HEK293 (cell line): Measurements from ENCODE around the gene PRMT2.

ENCODE experiments used
- CTCF ChIA-PET: fragments of 350-600 bp; formaldehyde crosslinking; extraction: SDS; loops from one replicate; lab custom pipeline; 2021; ENCODE audit warnings: antibody characterized with exemption; lab: Yijun Ruan, JAX
- POLR2A ChIA-PET: fragments of 300-600 bp; formaldehyde crosslinking; extraction: SDS; loops from one replicate; lab custom pipeline; 2020; ENCODE audit warnings: antibody characterized with exemption, inconsistent platforms; lab: Yijun Ruan, JAX
- H3K27ac ChIP-seq: fragments of 200-500 bp; sonication (Bioruptor generic); 2 replicates; pipeline ENCODE4 v1.5.1; 2014; ENCODE audit warnings: low read depth, low read length, control low read depth, inconsistent platforms; ENCODE audit errors: extremely low read depth
- H3K36me3 ChIP-seq, 2 experiments: fragments of 200-500 bp in 1 of 2; sonication (Bioruptor generic) in 1 of 2; 1 replicate in 1 of 2; 2 replicates in 1 of 2; pipeline ENCODE4 v1.5.1; 2014 to 2017; ENCODE audit warnings: inconsistent platforms in 2 of 2, low read length in 2 of 2; ENCODE audit not compliant: control insufficient read depth in 2 of 2, insufficient read depth in 1 of 2
- H3K4me1 ChIP-seq: fragments of 200-500 bp; sonication (Bioruptor generic); 2 replicates; pipeline ENCODE4 v1.5.1; 2014; ENCODE audit warnings: mild to moderate bottlenecking, low read length, inconsistent platforms; ENCODE audit not compliant: control insufficient read depth, insufficient read depth
- H3K4me3 ChIP-seq: 2 replicates; pipeline ENCODE4 v1.5.1; 2011; ENCODE audit warnings: low read depth, mild to moderate bottlenecking, control low read depth, low read length, moderate library complexity
- H3K9me3 ChIP-seq: fragments of 200-500 bp; sonication (Bioruptor generic); 2 replicates; pipeline ENCODE4 v1.5.1; 2014; ENCODE audit warnings: low read depth, low read length, inconsistent platforms; ENCODE audit not compliant: control insufficient read depth, insufficient read depth
- GLIS1 ChIP-seq: fragments of 450-650 bp; formaldehyde crosslinking; IDR thresholded peaks from 2 replicates; pipeline ENCODE4 v1.5.1; 2016; ENCODE audit warnings: missing biosample characterization, missing genetic modification characterization
- GLIS2 ChIP-seq: fragments of 450-650 bp; formaldehyde crosslinking; IDR thresholded peaks from 2 replicates; pipeline ENCODE4 v1.5.1; 2016; ENCODE audit warnings: missing biosample characterization, missing genetic modification characterization
- IKZF3 ChIP-seq: fragments of 450-650 bp; IDR thresholded peaks from 2 replicates; pipeline ENCODE4 v1.5.0; 2018; ENCODE audit warnings: missing biosample characterization, mild to moderate bottlenecking, missing genetic modification characterization, moderate library complexity
- INSM2 ChIP-seq: fragments of 450-650 bp; formaldehyde crosslinking; IDR thresholded peaks from 2 replicates; pipeline ENCODE4 v1.5.1; 2016; ENCODE audit warnings: missing biosample characterization, missing genetic modification characterization
- KLF10 ChIP-seq: fragments of 450-650 bp; IDR thresholded peaks from 2 replicates; pipeline ENCODE4 v1.5.1; 2018; ENCODE audit warnings: missing biosample characterization, mild to moderate bottlenecking, missing genetic modification characterization
- SP7 ChIP-seq: fragments of 450-650 bp; formaldehyde crosslinking; IDR thresholded peaks from 2 replicates; pipeline ENCODE4 v1.5.1; 2016; ENCODE audit warnings: missing biosample characterization, missing genetic modification characterization
- ZBTB1 ChIP-seq: fragments of 450-650 bp; formaldehyde crosslinking; IDR thresholded peaks from 2 replicates; pipeline ENCODE4 v1.5.1; 2016; ENCODE audit warnings: missing biosample characterization, missing genetic modification characterization
- ZBTB11 ChIP-seq: fragments of 450-650 bp; formaldehyde crosslinking; conservative IDR thresholded peaks from 2 replicates; pipeline ENCODE4 v1.5.1; 2016; ENCODE audit warnings: low read depth, missing biosample characterization, missing genetic modification characterization
- ZBTB17 ChIP-seq: fragments of 450-650 bp; formaldehyde crosslinking; IDR thresholded peaks from 2 replicates; pipeline ENCODE4 v1.5.1; 2016; ENCODE audit warnings: missing biosample characterization, missing genetic modification characterization
- ZFHX2 ChIP-seq: fragments of 450-650 bp; formaldehyde crosslinking; conservative IDR thresholded peaks from 2 replicates; pipeline ENCODE4 v1.5.1; 2016; ENCODE audit warnings: missing biosample characterization, missing genetic modification characterization
- ZFP3 ChIP-seq: fragments of 450-650 bp; formaldehyde crosslinking; IDR thresholded peaks from 2 replicates; pipeline ENCODE4 v1.5.1; 2016; ENCODE audit warnings: low read depth, missing biosample characterization, missing genetic modification characterization
- ZNF10 ChIP-seq: fragments of 450-650 bp; formaldehyde crosslinking; IDR thresholded peaks from 2 replicates; pipeline ENCODE4 v1.5.1; 2017; ENCODE audit warnings: missing biosample characterization, missing genetic modification characterization
- ZNF174 ChIP-seq: fragments of 450-650 bp; formaldehyde crosslinking; IDR thresholded peaks from 2 replicates; pipeline ENCODE4 v1.5.0; 2017; ENCODE audit warnings: missing biosample characterization, mild to moderate bottlenecking, missing genetic modification characterization
- ZNF2 ChIP-seq: fragments of 450-650 bp; formaldehyde crosslinking; IDR thresholded peaks from 2 replicates; pipeline ENCODE4 v1.5.1; 2016; ENCODE audit warnings: missing biosample characterization, missing genetic modification characterization
- ZNF350 ChIP-seq: fragments of 450-650 bp; formaldehyde crosslinking; IDR thresholded peaks from 2 replicates; pipeline ENCODE4 v1.5.0; 2017; ENCODE audit warnings: missing biosample characterization, mild to moderate bottlenecking, missing genetic modification characterization
- ZNF354C ChIP-seq: fragments of 450-650 bp; formaldehyde crosslinking; IDR thresholded peaks from 2 replicates; pipeline ENCODE4 v1.5.1; 2016; ENCODE audit warnings: missing biosample characterization, missing genetic modification characterization, low read depth, borderline replicate concordance
- ZNF555 ChIP-seq: fragments of 450-650 bp; formaldehyde crosslinking; conservative IDR thresholded peaks from 2 replicates; pipeline ENCODE4 v1.5.1; 2017; ENCODE audit warnings: missing biosample characterization, mild to moderate bottlenecking, missing genetic modification characterization, inconsistent platforms
- ZNF561 ChIP-seq: fragments of 450-650 bp; IDR thresholded peaks from 2 replicates; pipeline ENCODE4 v1.5.1; 2018; ENCODE audit warnings: missing biosample characterization, missing genetic modification characterization, borderline replicate concordance
- ZNF600 ChIP-seq: fragments of 450-650 bp; formaldehyde crosslinking; IDR thresholded peaks from 2 replicates; pipeline ENCODE4 v1.5.1; 2016; ENCODE audit warnings: missing biosample characterization, missing genetic modification characterization
- ZNF791 ChIP-seq: fragments of 450-650 bp; formaldehyde crosslinking; IDR thresholded peaks from 2 replicates; pipeline ENCODE4 v1.5.1; 2016; ENCODE audit warnings: missing biosample characterization, missing genetic modification characterization
- ZNF843 ChIP-seq: fragments of 450-650 bp; formaldehyde crosslinking; IDR thresholded peaks from 2 replicates; pipeline ENCODE4 v1.5.1; 2016; ENCODE audit warnings: missing biosample characterization, missing genetic modification characterization

The PRMT2 gene

DNA sequence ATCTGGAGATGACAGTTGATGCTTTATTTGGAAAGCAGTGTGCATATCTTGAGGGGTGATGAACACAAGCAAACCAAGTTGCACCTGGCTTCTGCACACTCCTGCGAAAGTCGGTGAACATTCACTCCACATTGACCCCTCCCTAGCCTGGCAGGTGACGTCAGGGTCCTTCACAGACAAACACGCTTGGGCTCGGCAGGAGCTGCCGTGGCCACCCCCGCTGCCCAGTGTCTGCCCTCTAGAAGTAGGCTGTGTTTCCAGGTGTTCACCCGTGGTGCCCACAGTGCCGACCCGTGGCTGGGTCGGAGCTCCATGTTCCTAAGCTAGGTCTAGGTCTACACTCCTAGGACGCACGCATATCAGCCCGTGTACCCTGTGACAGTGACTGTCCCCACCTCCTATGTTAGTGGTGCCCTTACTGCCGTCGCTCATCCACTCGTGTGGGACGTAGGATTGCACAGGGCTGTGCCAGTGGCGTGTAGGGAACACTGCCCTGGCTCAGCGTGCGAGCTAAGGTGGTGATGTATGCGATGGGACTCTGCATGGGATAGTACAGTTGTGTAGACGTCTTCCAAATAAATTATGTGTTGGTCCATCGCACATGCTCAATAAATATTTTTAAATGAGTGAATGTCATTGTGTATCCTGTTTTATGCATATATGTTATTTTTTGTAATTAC is 29.0 kb downstream of the PRMT2 start:
- H3K9me3 ChIP-seq, result no peaks in the 10 kb centered on the region
- H3K4me3 ChIP-seq, result no peak overlapping the region
- CTCF ChIA-PET, result interaction anchor here (0.6 kb wide), 1 partner anchor 309 kb away, joined by 3 read pairs; no protein-coding TSS in a partner anchor
- POLR2A ChIA-PET, result no interaction called here
- no peak overlapping the region for H3K27ac ChIP-seq
- H3K4me1 ChIP-seq, result no peaks in the 10 kb centered on the region
- H3K36me3 ChIP-seq, result peaks cover 5 to 23% of the 10 kb centered on the region in 2 experiments
- no peak for TF ChIP-seq ZBTB17 (tag by site-specific recombination)
- TF ChIP-seq ZNF10, result no peak
- peak; percentile 32; the same call in 1 of the 2 replicates for TF ChIP-seq ZNF600 (tag by site-specific recombination)
- TF ChIP-seq ZFHX2 (tag by site-specific recombination), result no peak
- no peak for TF ChIP-seq ZNF2 (tag by site-specific recombination)
- TF ChIP-seq ZNF555, result no peak
- TF ChIP-seq ZNF354C (tag by site-specific recombination), result no peak
- no peak for TF ChIP-seq ZBTB1

DNA sequence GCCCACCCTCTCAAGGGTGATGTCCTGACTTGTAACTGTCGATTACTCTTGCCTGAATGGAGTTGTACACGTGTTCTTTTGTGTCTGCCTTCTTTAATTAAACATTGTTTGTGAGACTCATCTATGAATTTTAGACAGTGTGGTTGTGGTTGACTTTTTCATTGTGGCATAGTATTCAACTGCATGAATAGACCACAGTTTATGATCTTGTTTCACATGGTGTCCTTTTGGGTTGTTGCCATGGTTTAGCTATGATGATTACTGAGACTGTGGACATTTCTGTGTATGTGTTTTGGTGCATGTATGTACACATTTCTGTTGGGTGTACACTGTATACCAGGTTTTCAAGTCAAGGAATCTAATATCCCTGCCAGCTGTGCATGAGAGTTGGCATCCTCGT is 30.1 kb downstream of the PRMT2 start:
- Histone ChIP-seq H3K27ac (no peak overlapping the region), H3K4me3 (no peak overlapping the region), H3K9me3 (no peaks in the 10 kb centered on the region), H3K4me1 (no peaks in the 10 kb centered on the region), H3K36me3 (peaks cover 5 to 23% of the 10 kb centered on the region in 2 experiments)
- TF ChIP-seq ZBTB17 (tag by site-specific recombination) (peak; percentile 64), ZBTB11 (tag by site-specific recombination) (no peak), ZFP3 (no peak), GLIS1 (tag by site-specific recombination) (no peak), IKZF3 (no peak), ZNF791 (tag by site-specific recombination) (no peak), SP7 (tag by site-specific recombination) (no peak), ZNF843 (no peak)
- ChIA-PET POLR2A (interaction anchor here (3.1 kb wide), 1 partner anchor 30 kb away, joined by 13 read pairs; the partner anchor contains the start of gene PRMT2), CTCF (interaction anchor here (0.6 kb wide), 1 partner anchor 250 kb away, joined by 5 read pairs; no protein-coding TSS in a partner anchor)

- peaks cover 5 to 23% of the 10 kb centered on the region in 2 experiments for H3K36me3 ChIP-seq
- H3K4me1 ChIP-seq, result no peaks in the 10 kb centered on the region
- H3K9me3 ChIP-seq, result no peaks in the 10 kb centered on the region
- H3K4me3 ChIP-seq, result peak overlapping the region; percentile 42
- ChIA-PET CTCF (interaction anchor here (1.0 kb wide), 1 partner anchor 27 kb away, joined by 4 read pairs; no protein-coding TSS in a partner anchor), POLR2A (interaction anchor here (0.5 to 3.1 kb wide), 3 partner anchors 26 to 32 kb away, joined by 4 to 13 read pairs (median 4); partner anchors contain the start of gene PRMT2)
- no peak overlapping the region; the same call in 1 of the 2 replicates for H3K27ac ChIP-seq
- TF ChIP-seq ZNF10 (no peak), ZNF561 (tag by site-specific recombination) (peak; percentile 46; the same call in 1 of the 2 replicates), KLF10 (tag by site-specific recombination) (0 out of 2 replicates have a peak, but pooled peaks have one; percentile 18), SP7 (tag by site-specific recombination) (peak; percentile 44), ZNF350 (tag by site-specific recombination) (no peak), ZNF174 (tag by site-specific recombination) (no peak), ZBTB11 (tag by site-specific recombination) (peak; percentile 87), INSM2 (tag by site-specific recombination) (no peak), GLIS2 (tag by site-specific recombination) (peak; percentile 65)
These were observed 31.7 kb downstream of the PRMT2 start for GRCh38 chr21:46666941-46667740.
